ENCODE results near the gene RUNX3.

The RUNX3 gene

GRCh38 chr1:24936684-24937083 is 6.6 kb upstream of the RUNX3 start:
- Histone ChIP-seq H3K36me3 (ENCODE audit: control insufficient read depth, insufficient read depth, low read length) (no peaks in the 10 kb centered on the region), H3K27ac (ENCODE audit: low read depth, low read length) (no peak overlapping the region), H3K4me3 (ENCODE audit: low read length) (no peak overlapping the region), H3K27me3 (ENCODE audit: control insufficient read depth, insufficient read depth, low read length) (peaks cover 25% of the 10 kb centered on the region), H3K4me1 (ENCODE audit: control insufficient read depth, insufficient read depth, low read length) (no peaks in the 10 kb centered on the region), H3K9ac (ENCODE audit: low read length) (no peak overlapping the region)

GRCh38 chr1:24935615-24936484 is 5.8 kb upstream of the RUNX3 start:
- no peaks in the 10 kb centered on the region for H3K36me3 ChIP-seq (ENCODE audit: control insufficient read depth, insufficient read depth, low read length)
- no peak overlapping the region for H3K9ac ChIP-seq (ENCODE audit: low read length)
- H3K27me3 ChIP-seq (ENCODE audit: control insufficient read depth, insufficient read depth, low read length): peaks cover 34% of the 10 kb centered on the region
- H3K27ac ChIP-seq (ENCODE audit: low read depth, low read length): no peak overlapping the region
- no peak overlapping the region for H3K4me3 ChIP-seq (ENCODE audit: low read length)
- H3K4me1 ChIP-seq (ENCODE audit: control insufficient read depth, insufficient read depth, low read length): no peaks in the 10 kb centered on the region

- H3K4me1 ChIP-seq (ENCODE audit: control insufficient read depth, insufficient read depth, low read length): no peaks in the 10 kb centered on the region
- H3K27me3 ChIP-seq (ENCODE audit: control insufficient read depth, insufficient read depth, low read length): peaks cover 39% of the 10 kb centered on the region
- H3K36me3 ChIP-seq (ENCODE audit: control insufficient read depth, insufficient read depth, low read length): no peaks in the 10 kb centered on the region
- H3K9ac ChIP-seq (ENCODE audit: low read length): no peak overlapping the region
- H3K4me3 ChIP-seq (ENCODE audit: low read length): no peak overlapping the region
- no peak overlapping the region for H3K27ac ChIP-seq (ENCODE audit: low read depth, low read length)
These were observed 5.1 kb upstream of the RUNX3 start for GRCh38 chr1:24935196-24935526.

- no peak overlapping the region for H3K9ac ChIP-seq (ENCODE audit: low read length)
- H3K4me1 ChIP-seq (ENCODE audit: control insufficient read depth, insufficient read depth, low read length): no peaks in the 10 kb centered on the region
- H3K36me3 ChIP-seq (ENCODE audit: control insufficient read depth, insufficient read depth, low read length): no peaks in the 10 kb centered on the region
- no peak overlapping the region for H3K27ac ChIP-seq (ENCODE audit: low read depth, low read length)
- H3K4me3 ChIP-seq (ENCODE audit: low read length): no peak overlapping the region
- H3K27me3 ChIP-seq (ENCODE audit: control insufficient read depth, insufficient read depth, low read length): peaks cover 40% of the 10 kb centered on the region
These were observed 4.5 kb upstream of the RUNX3 start for GRCh38 chr1:24934310-24935195.

- no peak overlapping the region for H3K4me3 ChIP-seq (ENCODE audit: low read length)
- no peak overlapping the region for H3K27ac ChIP-seq (ENCODE audit: low read depth, low read length)
- H3K9ac ChIP-seq (ENCODE audit: low read length): no peak overlapping the region
- no peaks in the 10 kb centered on the region for H3K36me3 ChIP-seq (ENCODE audit: control insufficient read depth, insufficient read depth, low read length)
- no peaks in the 10 kb centered on the region for H3K4me1 ChIP-seq (ENCODE audit: control insufficient read depth, insufficient read depth, low read length)
- H3K27me3 ChIP-seq (ENCODE audit: control insufficient read depth, insufficient read depth, low read length): peaks cover 45% of the 10 kb centered on the region
These were observed 3.4 kb upstream of the RUNX3 start for GRCh38 chr1:24933468-24933867.

GRCh38 chr1:24932725-24933294 is 2.7 kb upstream of the RUNX3 start:
- Histone ChIP-seq H3K4me1 (ENCODE audit: control insufficient read depth, insufficient read depth, low read length) (no peaks in the 10 kb centered on the region), H3K36me3 (ENCODE audit: control insufficient read depth, insufficient read depth, low read length) (no peaks in the 10 kb centered on the region), H3K9ac (ENCODE audit: low read length) (no peak overlapping the region), H3K27ac (ENCODE audit: low read depth, low read length) (no peak overlapping the region), H3K4me3 (ENCODE audit: low read length) (no peak overlapping the region), H3K27me3 (ENCODE audit: control insufficient read depth, insufficient read depth, low read length) (peaks cover 45% of the 10 kb centered on the region)

GRCh38 chr1:24932284-24932683 is 2.2 kb upstream of the RUNX3 start:
- Histone ChIP-seq H3K9ac (ENCODE audit: low read length) (no peak overlapping the region), H3K27ac (ENCODE audit: low read depth, low read length) (no peak overlapping the region), H3K4me3 (ENCODE audit: low read length) (peak overlapping the region; percentile 39), H3K36me3 (ENCODE audit: control insufficient read depth, insufficient read depth, low read length) (no peaks in the 10 kb centered on the region), H3K4me1 (ENCODE audit: control insufficient read depth, insufficient read depth, low read length) (no peaks in the 10 kb centered on the region), H3K27me3 (ENCODE audit: control insufficient read depth, insufficient read depth, low read length) (peaks cover 50% of the 10 kb centered on the region)

GRCh38 chr1:24931468-24932231 is 1.6 kb upstream of the RUNX3 start:
- Histone ChIP-seq H3K9ac (ENCODE audit: low read length) (no peak overlapping the region), H3K36me3 (ENCODE audit: control insufficient read depth, insufficient read depth, low read length) (no peaks in the 10 kb centered on the region), H3K27ac (ENCODE audit: low read depth, low read length) (no peak overlapping the region), H3K27me3 (ENCODE audit: control insufficient read depth, insufficient read depth, low read length) (peaks cover 51% of the 10 kb centered on the region), H3K4me1 (ENCODE audit: control insufficient read depth, insufficient read depth, low read length) (no peaks in the 10 kb centered on the region), H3K4me3 (ENCODE audit: low read length) (peak overlapping the region; percentile 39)

GRCh38 chr1:24931146-24931467 is 1.0 kb upstream of the RUNX3 start:
- no peaks in the 10 kb centered on the region for H3K4me1 ChIP-seq (ENCODE audit: control insufficient read depth, insufficient read depth, low read length)
- H3K4me3 ChIP-seq (ENCODE audit: low read length): no peak overlapping the region
- no peaks in the 10 kb centered on the region for H3K36me3 ChIP-seq (ENCODE audit: control insufficient read depth, insufficient read depth, low read length)
- no peak overlapping the region for H3K9ac ChIP-seq (ENCODE audit: low read length)
- H3K27ac ChIP-seq (ENCODE audit: low read depth, low read length): no peak overlapping the region
- peaks cover 51% of the 10 kb centered on the region for H3K27me3 ChIP-seq (ENCODE audit: control insufficient read depth, insufficient read depth, low read length)

GRCh38 chr1:24929398-24930259 is 447 bp downstream of the RUNX3 start:
- H3K27ac ChIP-seq (ENCODE audit: low read depth, low read length): no peak overlapping the region
- H3K27me3 ChIP-seq (ENCODE audit: control insufficient read depth, insufficient read depth, low read length): peaks cover 50% of the 10 kb centered on the region
- H3K4me3 ChIP-seq (ENCODE audit: low read length): peak overlapping the region; percentile 51
- no peak overlapping the region for H3K9ac ChIP-seq (ENCODE audit: low read length)
- H3K4me1 ChIP-seq (ENCODE audit: control insufficient read depth, insufficient read depth, low read length): no peaks in the 10 kb centered on the region
- no peaks in the 10 kb centered on the region for H3K36me3 ChIP-seq (ENCODE audit: control insufficient read depth, insufficient read depth, low read length)

GRCh38 chr1:24928689-24929397 is 1.2 kb downstream of the RUNX3 start:
- H3K4me1 ChIP-seq (ENCODE audit: control insufficient read depth, insufficient read depth, low read length): no peaks in the 10 kb centered on the region
- H3K9ac ChIP-seq (ENCODE audit: low read length): no peak overlapping the region
- no peaks in the 10 kb centered on the region for H3K36me3 ChIP-seq (ENCODE audit: control insufficient read depth, insufficient read depth, low read length)

More at GRCh38 chr1:24928689-24929397, 1.2 kb downstream of the RUNX3 start:
- peaks cover 47% of the 10 kb centered on the region for H3K27me3 ChIP-seq (ENCODE audit: control insufficient read depth, insufficient read depth, low read length)
- H3K27ac ChIP-seq (ENCODE audit: low read depth, low read length): no peak overlapping the region
- H3K4me3 ChIP-seq (ENCODE audit: low read length): peak overlapping the region; percentile 51

Measured in rectal smooth muscle tissue (tissue), 1 donor.